HepG2 (cell line): ENCODE results near the gene TRAPPC4. TPM values are rescaled to one million over a fixed set of nuclear protein-coding genes. Genes with fewer than 3 reads are reported as not detected.

Experiments used
- ARID4A ChIP-seq: sonication (generic); formaldehyde crosslinking; IDR thresholded peaks from 2 replicates; pipeline ENCODE4 v1.5.0; 2020; ENCODE audit warnings: mild to moderate bottlenecking, missing genetic modification reagents, borderline replicate concordance
- BCL3 ChIP-seq: sonication (generic); formaldehyde crosslinking; IDR thresholded peaks from 2 replicates; pipeline ENCODE4 v1.5.1; 2020; ENCODE audit warnings: mild to moderate bottlenecking, missing genetic modification reagents, moderate library complexity
- BCLAF1 ChIP-seq: fragments of 450-650 bp; IDR thresholded peaks from 2 replicates; pipeline ENCODE4 v1.6.1; 2017; ENCODE audit warnings: mild to moderate bottlenecking
- BRF2 ChIP-seq: sonication (generic); formaldehyde crosslinking; IDR thresholded peaks from 2 replicates; pipeline ENCODE4 v1.8.1; 2022; ENCODE audit warnings: mild to moderate bottlenecking, missing genetic modification reagents
- KAT7 ChIP-seq: IDR thresholded peaks from 2 replicates; pipeline ENCODE4 v1.6.1; 2018; ENCODE audit warnings: borderline replicate concordance, missing compliant biosample characterization
- SALL1 ChIP-seq: sonication (generic); formaldehyde crosslinking; IDR thresholded peaks from 2 replicates; pipeline ENCODE4 v1.8.0; 2022; ENCODE audit warnings: mild to moderate bottlenecking, missing genetic modification reagents
- SRSF4 ChIP-seq: fragments of 200-400 bp; formaldehyde crosslinking; IDR thresholded peaks from one replicate; pipeline ENCODE4 v1.6.1; 2018; ENCODE audit warnings: mild to moderate bottlenecking, low read depth, low read length, moderate library complexity; ENCODE audit not compliant: poor library complexity, severe bottlenecking
- TBL1XR1 ChIP-seq: fragments of 150-350 bp; IDR thresholded peaks from 2 replicates; pipeline ENCODE4 v1.6.1; 2014; ENCODE audit warnings: borderline replicate concordance, low read length; ENCODE audit not compliant: partially characterized antibody
- THAP7 ChIP-seq: sonication (generic); formaldehyde crosslinking; IDR thresholded peaks from 2 replicates; pipeline ENCODE4 v1.8.1; 2023; ENCODE audit warnings: mild to moderate bottlenecking, missing genetic modification reagents
- ZNF33A ChIP-seq: sonication (generic); formaldehyde crosslinking; IDR thresholded peaks from 2 replicates; pipeline ENCODE4 v1.5.1; 2020; ENCODE audit warnings: missing genetic modification reagents, mild to moderate bottlenecking, moderate library complexity, borderline replicate concordance
- ZNF501 ChIP-seq: sonication (generic); formaldehyde crosslinking; IDR thresholded peaks from 2 replicates; pipeline ENCODE4 v1.5.1; 2020; ENCODE audit warnings: mild to moderate bottlenecking, moderate library complexity, missing genetic modification reagents
- ZNF562 ChIP-seq: sonication (generic); formaldehyde crosslinking; IDR thresholded peaks from 2 replicates; pipeline ENCODE4 v1.8.0; 2022; ENCODE audit warnings: missing genetic modification reagents, borderline replicate concordance
- ZNF572 ChIP-seq: sonication (generic); formaldehyde crosslinking; IDR thresholded peaks from 2 replicates; pipeline ENCODE4 v1.5.1; 2020; ENCODE audit warnings: mild to moderate bottlenecking, missing genetic modification reagents
- polyA plus RNA-seq, 8 experiments: library from polyadenylated mRNA; depleted of rRNA in 3 of 8; stranded (reverse) in 7 of 8; unstranded in 1 of 8; fragments of >200 nt; fragmentation: Illumina TruSeq in 4 of 8; extraction: Trizol in 4 of 8; gene quantifications; 2 replicates each; pipeline versions ENCODE4 v1.2.1 to v1.2.3, GENCODE V29; 2011 to 2016; ENCODE audit warnings: low read depth in 4 of 8, missing spikeins in 1 of 8, mixed read lengths in 1 of 8; ENCODE audit not compliant: insufficient read depth in 1 of 8
- total RNA-seq, 5 experiments: library from RNA; depleted of rRNA; stranded (reverse); fragments of >200 nt; fragmentation: Illumina TruSeq; extraction: Trizol; gene quantifications; 2 replicates each; pipeline ENCODE4 v1.2.3, GENCODE V29; 2016; ENCODE audit warnings: low read depth in 1 of 5

The TRAPPC4 gene
- total and polyA plus RNA-seq, 2 of the 13 experiments (the other 11 are each of a cell fraction or from before 2014, with no cell fraction given): 97.4 to 140 TPM

- no peak for TF ChIP-seq BRF2 (CRISPR knock-in tag)
- TF ChIP-seq TBL1XR1: no peak
- no peak for TF ChIP-seq SRSF4
- peak; percentile 69 for TF ChIP-seq ZNF501 (CRISPR knock-in tag)
- TF ChIP-seq ZNF33A (CRISPR knock-in tag): no peak
- TF ChIP-seq BCLAF1: no peak
- TF ChIP-seq KAT7 (CRISPR knock-in tag): no peak; the same call in 1 of the 2 replicates
- peak; percentile 70 for TF ChIP-seq BCL3 (CRISPR knock-in tag)
- TF ChIP-seq THAP7: peak; percentile 92; the same call in 1 of the 2 replicates
- no peak for TF ChIP-seq ZNF572 (CRISPR knock-in tag)
- peak; percentile 84 for TF ChIP-seq SALL1 (CRISPR knock-in tag)
- peak; percentile 89 for TF ChIP-seq ARID4A (CRISPR knock-in tag)
- TF ChIP-seq ZNF562: no peak
Measured at GRCh38 chr11:119018074-119018938, at the start of gene TRAPPC4, which contains the start of gene RPS25 (continued).
